MCF 10A (cell line): ENCODE measurements around the gene LARP4B. TPM values are rescaled to one million over a fixed set of nuclear protein-coding genes. Genes with fewer than 3 reads are reported as not detected.

Source experiments
- BruUV-seq: library from RNA; stranded (reverse); fragments of 400-500 nt; replicated peaks from 2 replicates; lab custom pipeline; 2021; lab: Mats Ljungman, UMichigan
- CTCF ChIA-PET: fragments of 300-600 bp; sonication (Branson Sonifier 250); formaldehyde crosslinking; extraction: SDS; loops from one replicate; lab custom pipeline; 2021; ENCODE audit warnings: antibody characterized with exemption, inconsistent platforms; lab: Yijun Ruan, JAX
- POLR2A ChIA-PET: fragments of 300-600, 350-650 bp; sonication (Branson Sonifier 250); formaldehyde crosslinking; extraction: SDS; loops from one replicate; lab custom pipeline; 2020; ENCODE audit warnings: antibody characterized with exemption, inconsistent platforms; lab: Yijun Ruan, JAX
- DNase-seq: peaks from one replicate; pipeline ENCODE4 v3.0.0-alpha.2; 2018; ENCODE audit not compliant: unreplicated experiment
- H3K27ac Mint-ChIP-seq: one replicate; pipeline ENCODE4 v1.8.0; 2022; ENCODE audit warnings: mild to moderate bottlenecking, low read depth, mixed read lengths; ENCODE audit not compliant: unreplicated experiment
- H3K27me3 Mint-ChIP-seq: one replicate; pipeline ENCODE4 v1.8.0; 2022; ENCODE audit warnings: mixed read lengths; ENCODE audit not compliant: insufficient read depth, unreplicated experiment
- H3K36me3 Mint-ChIP-seq: one replicate; pipeline ENCODE4 v1.8.0; 2022; ENCODE audit warnings: mild to moderate bottlenecking, moderate library complexity, mixed read lengths; ENCODE audit not compliant: insufficient read depth, unreplicated experiment
- H3K4me1 Mint-ChIP-seq: one replicate; pipeline ENCODE4 v1.8.0; 2022; ENCODE audit warnings: mixed read lengths; ENCODE audit not compliant: insufficient read depth, unreplicated experiment
- H3K4me3 Mint-ChIP-seq: one replicate; pipeline ENCODE4 v1.8.0; 2022; ENCODE audit warnings: mild to moderate bottlenecking, moderate library complexity, mixed read lengths; ENCODE audit not compliant: unreplicated experiment
- H3K9me3 Mint-ChIP-seq: one replicate; pipeline ENCODE4 v1.8.0; 2022; ENCODE audit warnings: mixed read lengths; ENCODE audit not compliant: unreplicated experiment
- intact Hi-C: fragments of 100-400 bp; cut with micrococcal nuclease; formaldehyde crosslinking; loops from 2 replicates; pipeline ENCODE4 v1.14.1; 2022
- total RNA-seq: library from RNA; stranded (reverse); gene quantifications from 2 replicates; pipeline ENCODE4 v1.2.3, GENCODE V29; 2022
- TF ChIP-seq, protein P1 (sequence below): fragments of 200-600 bp; IDR thresholded peaks from one replicate; pipeline ENCODE4 v1.8.0; 2022; ENCODE audit warnings: antibody characterized with exemption, mild to moderate bottlenecking; ENCODE audit not compliant: unreplicated experiment

Gene LARP4B
- total RNA-seq, 1 experiment from 2014 or later = 131 TPM

DNA sequence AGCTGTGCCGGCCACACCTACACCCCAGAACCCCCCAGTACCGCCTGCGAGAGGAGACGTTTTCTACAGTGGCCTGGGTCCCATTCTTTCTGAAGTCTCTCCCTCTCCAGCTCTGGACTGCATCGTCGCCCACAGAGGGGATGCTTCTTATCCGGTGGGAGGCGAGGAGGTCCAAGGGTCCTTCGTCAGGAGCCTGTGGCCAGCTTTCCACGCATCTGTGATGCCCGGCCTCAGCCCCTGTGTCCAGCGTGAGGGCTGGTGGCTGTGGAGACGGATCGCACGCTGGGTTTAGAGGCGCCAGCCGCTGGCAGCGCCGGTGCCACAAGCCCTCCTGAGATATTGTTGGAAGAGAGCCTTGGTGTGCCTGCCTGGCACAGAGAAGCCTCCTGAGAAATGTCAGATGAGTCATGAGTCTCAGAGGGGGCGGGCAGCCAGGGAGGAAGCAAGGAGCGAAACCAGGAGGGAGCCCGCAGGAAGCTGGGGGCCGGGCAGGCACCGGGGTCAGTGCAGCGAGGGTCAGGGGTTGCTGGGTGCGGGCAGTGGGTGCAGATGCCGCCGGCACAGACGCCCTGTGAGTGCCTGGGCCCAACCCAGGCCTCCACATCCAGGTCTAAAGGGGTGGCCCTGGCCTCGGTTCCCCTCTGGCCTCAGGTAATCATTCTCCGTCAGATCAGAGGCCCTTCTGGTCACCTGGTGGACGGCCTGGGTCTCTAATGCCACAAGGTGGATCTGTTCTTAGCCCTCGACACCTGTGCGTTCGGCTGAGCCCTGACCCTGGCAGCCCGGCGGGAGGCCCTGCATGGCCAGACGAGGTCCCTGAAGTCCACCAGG, 156.0 kb downstream of the LARP4B start:
- no peaks in the 10 kb centered on the region for H3K9me3 Mint-ChIP-seq
- ChIA-PET POLR2A (no interaction called here), CTCF (no interaction called here)
- TF ChIP-seq, protein P1, sequence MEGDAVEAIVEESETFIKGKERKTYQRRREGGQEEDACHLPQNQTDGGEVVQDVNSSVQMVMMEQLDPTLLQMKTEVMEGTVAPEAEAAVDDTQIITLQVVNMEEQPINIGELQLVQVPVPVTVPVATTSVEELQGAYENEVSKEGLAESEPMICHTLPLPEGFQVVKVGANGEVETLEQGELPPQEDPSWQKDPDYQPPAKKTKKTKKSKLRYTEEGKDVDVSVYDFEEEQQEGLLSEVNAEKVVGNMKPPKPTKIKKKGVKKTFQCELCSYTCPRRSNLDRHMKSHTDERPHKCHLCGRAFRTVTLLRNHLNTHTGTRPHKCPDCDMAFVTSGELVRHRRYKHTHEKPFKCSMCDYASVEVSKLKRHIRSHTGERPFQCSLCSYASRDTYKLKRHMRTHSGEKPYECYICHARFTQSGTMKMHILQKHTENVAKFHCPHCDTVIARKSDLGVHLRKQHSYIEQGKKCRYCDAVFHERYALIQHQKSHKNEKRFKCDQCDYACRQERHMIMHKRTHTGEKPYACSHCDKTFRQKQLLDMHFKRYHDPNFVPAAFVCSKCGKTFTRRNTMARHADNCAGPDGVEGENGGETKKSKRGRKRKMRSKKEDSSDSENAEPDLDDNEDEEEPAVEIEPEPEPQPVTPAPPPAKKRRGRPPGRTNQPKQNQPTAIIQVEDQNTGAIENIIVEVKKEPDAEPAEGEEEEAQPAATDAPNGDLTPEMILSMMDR = no peak
- no peak overlapping the region for H3K27ac Mint-ChIP-seq
- intact Hi-C loops = no loop called here
- peak; percentile 86 for DNase-seq
- H3K4me1 Mint-ChIP-seq = peaks cover 16% of the 10 kb centered on the region
- peaks cover 2% of the 10 kb centered on the region for H3K36me3 Mint-ChIP-seq
- no peak overlapping the region for H3K4me3 Mint-ChIP-seq
- H3K27me3 Mint-ChIP-seq = no peaks in the 10 kb centered on the region
- no TSS peak for BruUV-seq

DNA sequence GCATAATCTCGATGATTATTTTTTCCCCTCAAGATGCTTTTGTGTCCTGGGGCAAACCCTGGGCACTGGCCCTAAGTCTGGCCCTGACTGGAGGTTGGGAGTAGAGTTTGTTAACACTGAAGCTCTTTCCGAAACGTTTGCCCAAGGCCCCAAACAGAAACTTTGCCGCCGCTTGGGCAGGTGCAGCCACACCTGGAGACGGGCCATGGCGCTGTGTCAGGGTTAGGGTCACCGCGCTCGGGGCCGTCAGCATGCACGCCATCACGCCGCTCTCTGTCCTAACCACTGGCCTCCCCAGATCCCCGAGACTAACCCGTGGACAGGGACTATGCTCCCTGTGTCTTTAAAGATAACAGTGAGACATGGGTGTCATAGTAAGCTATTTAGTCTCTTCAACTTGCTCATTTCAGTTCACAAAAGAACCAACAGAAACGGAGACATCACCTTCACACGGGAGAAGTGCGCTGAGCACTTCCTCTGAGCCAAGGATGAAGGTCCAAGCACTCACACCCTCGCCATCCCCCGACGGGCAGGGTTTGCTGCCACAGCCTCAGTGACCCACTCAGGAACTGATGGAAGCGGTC, 156.8 kb downstream of the LARP4B start:
- H3K4me3 Mint-ChIP-seq = no peak overlapping the region
- no TSS peak for BruUV-seq
- no peak for DNase-seq
- intact Hi-C loops = no loop called here
- ChIA-PET CTCF (interaction anchor here (0.7 kb wide), 1 partner anchor 113 kb away, joined by 3 read pairs; no protein-coding TSS in a partner anchor), POLR2A (no interaction called here)
- no peaks in the 10 kb centered on the region for H3K36me3 Mint-ChIP-seq
- H3K9me3 Mint-ChIP-seq = no peaks in the 10 kb centered on the region
- TF ChIP-seq, protein P1 = no peak
- H3K27me3 Mint-ChIP-seq = no peaks in the 10 kb centered on the region
- H3K4me1 Mint-ChIP-seq = peaks cover 16% of the 10 kb centered on the region
- no peak overlapping the region for H3K27ac Mint-ChIP-seq

DNA sequence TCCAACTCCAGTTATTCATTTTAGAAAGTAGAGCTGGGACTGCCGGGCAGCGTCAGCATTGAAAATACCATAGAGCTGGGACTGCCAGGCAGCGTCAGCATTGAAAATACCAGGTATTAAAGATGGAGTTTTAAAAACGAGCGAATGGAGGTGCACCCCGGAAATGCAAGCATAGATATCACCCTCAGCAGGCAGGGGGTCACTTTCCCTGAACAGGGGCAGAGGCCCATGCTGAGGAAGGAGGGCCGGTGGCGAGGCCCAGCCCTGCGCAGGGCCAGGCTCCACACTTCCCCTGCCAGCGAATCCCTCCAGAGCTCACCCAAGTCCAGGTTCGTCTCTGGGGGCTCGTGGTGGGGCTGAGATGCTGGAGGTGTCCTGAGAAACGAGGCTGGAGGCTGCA, 157.3 kb downstream of the LARP4B start:
- peaks cover 16% of the 10 kb centered on the region for H3K4me1 Mint-ChIP-seq
- H3K27me3 Mint-ChIP-seq = no peaks in the 10 kb centered on the region
- BruUV-seq = no TSS peak
- TF ChIP-seq, protein P1 = no peak
- ChIA-PET CTCF (interaction anchor here (0.7 kb wide), 1 partner anchor 113 kb away, joined by 3 read pairs; no protein-coding TSS in a partner anchor), POLR2A (no interaction called here)
- H3K4me3 Mint-ChIP-seq = no peak overlapping the region
- H3K27ac Mint-ChIP-seq = no peak overlapping the region
- intact Hi-C loops = no loop called here
- H3K36me3 Mint-ChIP-seq = no peaks in the 10 kb centered on the region
- DNase-seq = no peak
- no peaks in the 10 kb centered on the region for H3K9me3 Mint-ChIP-seq

DNA sequence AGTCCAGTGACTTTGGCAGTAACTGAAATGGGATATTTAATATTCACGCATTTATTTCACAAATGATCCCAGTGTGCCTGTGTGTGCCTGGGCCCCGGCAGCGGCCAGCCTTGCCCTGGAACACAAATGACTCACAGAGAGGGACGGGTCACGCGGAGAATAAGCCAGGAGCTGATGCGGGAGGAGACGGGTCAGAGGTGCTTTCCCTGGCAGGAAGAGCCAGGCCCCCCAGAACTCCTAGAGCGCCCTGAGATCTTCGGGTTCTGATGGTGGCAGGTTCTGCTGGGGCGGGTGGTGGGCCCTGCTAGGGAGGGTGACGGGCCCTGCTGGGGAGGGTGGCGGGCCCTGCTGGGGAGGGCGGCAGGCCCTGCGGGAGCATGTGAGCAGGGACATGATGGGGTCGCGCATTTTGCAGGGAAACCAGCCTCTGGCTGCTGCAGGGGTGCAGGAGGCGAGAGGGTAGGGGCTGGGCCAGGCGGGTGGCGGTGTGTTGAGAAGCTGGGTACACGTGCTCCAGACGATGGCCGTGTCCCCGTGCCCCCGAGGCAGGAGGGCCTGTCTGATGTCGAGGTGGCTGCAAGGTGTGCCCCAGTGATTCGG, 157.8 kb downstream of the LARP4B start:
- Mint-ChIP-seq H3K36me3 (no peaks in the 10 kb centered on the region), H3K4me3 (peak overlapping the region; percentile 16), H3K27me3 (no peaks in the 10 kb centered on the region), H3K27ac (no peak overlapping the region), H3K9me3 (no peaks in the 10 kb centered on the region), H3K4me1 (peaks cover 16% of the 10 kb centered on the region)
- no TSS peak for BruUV-seq
- DNase-seq = peak; percentile 70
- POLR2A ChIA-PET = no interaction called here
- TF ChIP-seq, protein P1 = no peak
- intact Hi-C loops = no loop called here
- CTCF ChIA-PET = interaction anchor here (0.7 kb wide), 1 partner anchor 112 kb away, joined by 3 read pairs; no protein-coding TSS in a partner anchor
